ENCODE measurements around the gene EFL1.
A peak's percentile ranks its signal among the peaks of the same experiment; 100 is the strongest.
"Not testable (repeated sequence)": the region's sequence is repeated elsewhere in the genome, so short reads cannot be mapped to it uniquely, and the experiment has no call there.

EFL1 gene

GRCh38 chr15:82262422-82263026 is at the start of gene EFL1, which contains the start of gene SAXO2:
TSS of gene EFL1 (minus strand) at chr15:82262734. CDS start at chr15:82261778, 956 bp downstream.
TSS of gene SAXO2 (plus strand) at chr15:82262818. CDS start at chr15:82262880, 62 bp downstream.
- peak; percentile 96 for DNase-seq

GRCh38 chr15:82311321-82311720 is 48.8 kb upstream of the EFL1 start:
- DNase-seq, result not testable (repeated sequence)

- no peak for DNase-seq
These were observed 47.3 kb upstream of the EFL1 start for GRCh38 chr15:82309802-82310201.

GRCh38 chr15:82307714-82308081 is 45.2 kb upstream of the EFL1 start:
- no peak for DNase-seq

GRCh38 chr15:82306791-82307713 is 44.5 kb upstream of the EFL1 start:
- no peak for DNase-seq

GRCh38 chr15:82305621-82306048 is 43.1 kb upstream of the EFL1 start:
- DNase-seq, result no peak

- DNase-seq, result no peak
These were observed 42.2 kb upstream of the EFL1 start for GRCh38 chr15:82304778-82305090.

- no peak for DNase-seq
These were observed 41.6 kb upstream of the EFL1 start for GRCh38 chr15:82303956-82304777.

- no peak for DNase-seq
These were observed 38.9 kb upstream of the EFL1 start for GRCh38 chr15:82301296-82302016.

- no peak for DNase-seq
These were observed 38.3 kb upstream of the EFL1 start for GRCh38 chr15:82300883-82301282.

- DNase-seq, result not testable (repeated sequence)
These were observed 37.8 kb upstream of the EFL1 start for GRCh38 chr15:82300326-82300725.

GRCh38 chr15:82299511-82299914 is 37.0 kb upstream of the EFL1 start:
- DNase-seq, result not testable (repeated sequence)

GRCh38 chr15:82298520-82298919 is 36.0 kb upstream of the EFL1 start:
- no peak for DNase-seq

- DNase-seq, result no peak
These were observed 35.5 kb upstream of the EFL1 start for GRCh38 chr15:82298032-82298431.

- DNase-seq, result no peak
These were observed 35.0 kb upstream of the EFL1 start for GRCh38 chr15:82297546-82297945.

GRCh38 chr15:82294061-82294690 is 31.6 kb upstream of the EFL1 start:
- no peak for DNase-seq

GRCh38 chr15:82292271-82292670 is 29.7 kb upstream of the EFL1 start:
- no peak for DNase-seq

- DNase-seq, result not testable (repeated sequence)
These were observed 25.7 kb upstream of the EFL1 start for GRCh38 chr15:82288202-82288601.

GRCh38 chr15:82286475-82286874 is 23.9 kb upstream of the EFL1 start:
- not testable (repeated sequence) for DNase-seq

- DNase-seq, result not testable (repeated sequence)
These were observed 21.8 kb upstream of the EFL1 start for GRCh38 chr15:82284381-82284780.

GRCh38 chr15:82282386-82282785 is 19.9 kb upstream of the EFL1 start:
- DNase-seq, result not testable (repeated sequence)

GRCh38 chr15:82281276-82281675 is 18.7 kb upstream of the EFL1 start:
- DNase-seq, result not testable (repeated sequence)
